Endothelial cell of umbilical vein (primary cell): ENCODE results near the gene KLHL4. TPM values are rescaled to one million over a fixed set of nuclear protein-coding genes. Genes with fewer than 3 reads are reported as not detected.
"Not testable (repeated sequence)": the region's sequence is repeated elsewhere in the genome, so short reads cannot be mapped to it uniquely, and the experiment has no call there.

ENCODE experiments used
- BruUV-seq: library from RNA; stranded (reverse); fragments of 400-500 nt; replicated peaks from 2 replicates; lab custom pipeline; 2021; lab: Mats Ljungman, UMichigan
- CTCF ChIA-PET: fragments of 300-600, 350-600 bp; sonication (Branson Sonifier 250); formaldehyde crosslinking; loops from one replicate; lab custom pipeline; 2021; ENCODE audit warnings: antibody characterized with exemption, inconsistent platforms; lab: Charles Lee
- POLR2A ChIA-PET: fragments of 300-600, 350-600 bp; sonication (Branson Sonifier 250); formaldehyde crosslinking; loops from one replicate; lab custom pipeline; 2021; ENCODE audit warnings: antibody characterized with exemption, inconsistent platforms; lab: Charles Lee
- DNase-seq: peaks from one replicate; pipeline ENCODE4 v3.0.0-alpha.2; 2011; ENCODE audit warnings: low read depth, low spot score
- FAIRE-seq: peaks from 2 replicates; lab custom pipeline; 2011; peaks lifted over from hg19 to GRCh38; lab: Jason Lieb, UNC
- H2AFZ ChIP-seq: 2 replicates; pipeline ENCODE4 v1.6.0; 2012; ENCODE audit warnings: low read depth, low read length, control low read depth, inconsistent platforms
- H3K27ac ChIP-seq: 2 replicates; pipeline ENCODE4 v1.5.1; 2011; ENCODE audit warnings: low read depth, mild to moderate bottlenecking, control low read depth, low read length, moderate library complexity; ENCODE audit not compliant: insufficient read depth
- H3K27me3 ChIP-seq, 2 experiments: 2 replicates each; pipeline versions ENCODE4 v1.6.0 to v1.6.1; 2011; ENCODE audit warnings: low read length in 2 of 2, mixed read lengths in 1 of 2; ENCODE audit not compliant: control insufficient read depth in 2 of 2, insufficient read depth in 2 of 2
- H3K36me3 ChIP-seq, 2 experiments: 2 replicates in 1 of 2; 3 replicates in 1 of 2; pipeline ENCODE4 v1.5.1; 2011; ENCODE audit warnings: low read length in 2 of 2, mild to moderate bottlenecking in 1 of 2, moderate library complexity in 1 of 2; ENCODE audit not compliant: control insufficient read depth in 2 of 2, insufficient read depth in 2 of 2; ENCODE audit errors: extremely low read depth in 1 of 2
- H3K4me1 ChIP-seq: 3 replicates; pipeline ENCODE4 v1.5.1; 2011; ENCODE audit warnings: mild to moderate bottlenecking, low read length; ENCODE audit not compliant: control insufficient read depth, insufficient read depth; ENCODE audit errors: extremely low read depth
- H3K4me2 ChIP-seq: 2 replicates; pipeline ENCODE4 v1.6.1; 2011; ENCODE audit warnings: low read length, control low read depth, mixed read lengths; ENCODE audit not compliant: insufficient read depth
- H3K4me3 ChIP-seq, 3 experiments: fragments of 200-600 bp in 1 of 3; sonication (generic), shearing (Covaris generic) in 1 of 3; replicated peaks in 1 of 3; 2 replicates each; pipeline ENCODE4 v1.5.1; 2011 to 2016; ENCODE audit warnings: control low read depth in 3 of 3, low read length in 3 of 3, mild to moderate bottlenecking in 2 of 3, inconsistent platforms in 1 of 3, low read depth in 1 of 3, moderate library complexity in 1 of 3; ENCODE audit not compliant: insufficient read depth in 1 of 3
- H3K79me2 ChIP-seq: 2 replicates; pipeline ENCODE4 v1.6.0; 2012; ENCODE audit warnings: low read length, inconsistent platforms; ENCODE audit not compliant: control insufficient read depth, insufficient read depth
- H3K9ac ChIP-seq: replicated peaks from 2 replicates; pipeline ENCODE3; 2011; ENCODE audit warnings: low read length, control low read depth; ENCODE audit not compliant: insufficient read depth; ENCODE audit errors: extremely low read depth
- H3K9me1 ChIP-seq: replicated peaks from 3 replicates; pipeline ENCODE4 v1.6.0; 2011; ENCODE audit warnings: mild to moderate bottlenecking, low read length; ENCODE audit not compliant: control insufficient read depth, insufficient read depth; ENCODE audit errors: extremely low read depth
- H3K9me3 ChIP-seq: replicated peaks from 2 replicates; pipeline ENCODE4 v1.5.1; 2012; ENCODE audit warnings: low read length, inconsistent platforms; ENCODE audit not compliant: control insufficient read depth, insufficient read depth
- H4K20me1 ChIP-seq: replicated peaks from 2 replicates; pipeline ENCODE3; 2011; ENCODE audit warnings: mild to moderate bottlenecking, low read length; ENCODE audit not compliant: control insufficient read depth, insufficient read depth; ENCODE audit errors: extremely low read depth
- EZH2 ChIP-seq: IDR thresholded peaks from 2 replicates; pipeline ENCODE4 v1.6.1; 2012; ENCODE audit warnings: borderline replicate concordance, low read depth, mild to moderate bottlenecking, moderate library complexity, low read length, inconsistent platforms; ENCODE audit not compliant: severe bottlenecking
- FOS ChIP-seq: IDR thresholded peaks from 2 replicates; pipeline ENCODE4 v1.6.1; 2011; ENCODE audit warnings: mild to moderate bottlenecking, low read length, moderate library complexity, borderline replicate concordance; ENCODE audit not compliant: insufficient read depth
- GATA2 ChIP-seq: IDR thresholded peaks from 2 replicates; pipeline ENCODE4 v1.7.0; 2011; ENCODE audit warnings: low read depth, mild to moderate bottlenecking, moderate library complexity, mixed read lengths, low read length; ENCODE audit not compliant: insufficient read length, insufficient read depth
- JUN ChIP-seq: IDR thresholded peaks from 2 replicates; pipeline ENCODE4 v1.6.1; 2011; ENCODE audit warnings: borderline replicate concordance, low read depth; ENCODE audit not compliant: insufficient read length, insufficient read depth
- MYC ChIP-seq: IDR thresholded peaks from one replicate; pipeline ENCODE4 v1.6.1; 2011; ENCODE audit warnings: mild to moderate bottlenecking, low read depth, low read length
- POLR2A ChIP-seq: IDR thresholded peaks from 2 replicates; pipeline ENCODE4 v1.6.1; 2012; ENCODE audit warnings: low read depth, mild to moderate bottlenecking, control low read depth, low read length
- POLR2AphosphoS5 ChIP-seq: IDR thresholded peaks from 2 replicates; pipeline ENCODE4 v1.6.1; 2012; ENCODE audit warnings: low read depth, mild to moderate bottlenecking, control low read depth, low read length, moderate library complexity; ENCODE audit not compliant: insufficient read depth
- dilution Hi-C: fragments of 300-500 bp; cut with MboI; formaldehyde crosslinking; loops from one replicate; pipeline ENCODE4 v1.15.0; 2019; ENCODE audit warnings: low sequenced_read_pairs; ENCODE audit not compliant: extremely low pct_ligation_motif_present
- intact Hi-C: fragments of 100-400 bp; cut with micrococcal nuclease; formaldehyde crosslinking; loops from one replicate; pipeline ENCODE4 v1.10.0; 2022
- polyA plus RNA-seq, 4 experiments: library from polyadenylated mRNA; depleted of rRNA in 3 of 4; stranded (reverse) in 3 of 4; unstranded in 1 of 4; fragments of >200 nt; gene quantifications; 2 replicates each; pipeline versions ENCODE4 v1.2.1 to v1.2.3, GENCODE V29; 2011 to 2012; ENCODE audit warnings: missing spikeins in 1 of 4
- total RNA-seq: library from RNA; stranded (reverse); gene quantifications from 2 replicates; pipeline ENCODE4 v1.2.3, GENCODE V29; 2021
- TF ChIP-seq, protein P1 (sequence below), 2 donors: IDR thresholded peaks; 1 replicate in 1 of 2; 2 replicates in 1 of 2; pipeline ENCODE4 v1.5.1; 2011; ENCODE audit warnings: low read length in 2 of 2, mild to moderate bottlenecking in 2 of 2, moderate library complexity in 2 of 2, control low read depth in 1 of 2, inconsistent platforms in 1 of 2, low read depth in 1 of 2; ENCODE audit not compliant: insufficient read depth in 1 of 2; ENCODE audit errors: extremely low read depth in 1 of 2
- TF ChIP-seq, protein P2 (sequence below): IDR thresholded peaks from 2 replicates; pipeline ENCODE4 v1.6.1; 2011; ENCODE audit not compliant: insufficient read depth, insufficient read length

KLHL4 gene
- total and polyA plus RNA-seq, 2 donors (not counting 3 experiments of a cell fraction or from before 2014, with no cell fraction given): 9.8 to 19.3 TPM

DNA sequence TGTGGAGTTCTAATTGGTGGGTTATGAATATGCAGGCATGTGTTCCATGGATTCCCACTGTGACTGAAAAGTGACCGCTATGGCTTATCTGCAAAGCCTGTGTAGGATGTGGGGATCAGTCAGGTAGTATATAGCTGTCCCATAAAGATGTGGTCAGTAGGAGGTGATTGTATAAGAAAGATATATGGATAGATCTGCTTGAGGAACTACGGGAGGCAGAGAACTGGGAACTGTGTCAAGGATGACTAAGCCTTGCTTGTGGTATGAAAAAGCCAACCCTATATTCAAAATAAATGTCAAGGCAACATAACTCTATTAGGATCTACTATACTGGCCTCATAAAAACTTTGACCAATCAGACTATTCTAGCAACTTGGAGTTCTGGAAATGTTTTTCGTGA lies 185.2 kb downstream of the KLHL4 start:
- ChIA-PET CTCF (no interaction called here), POLR2A (no interaction called here)
- TF ChIP-seq FOS (no peak), POLR2A (no peak), EZH2 (no peak), MYC (no peak), POLR2AphosphoS5 (no peak), JUN (no peak), GATA2 (no peak)
- TF ChIP-seq, protein P1, sequence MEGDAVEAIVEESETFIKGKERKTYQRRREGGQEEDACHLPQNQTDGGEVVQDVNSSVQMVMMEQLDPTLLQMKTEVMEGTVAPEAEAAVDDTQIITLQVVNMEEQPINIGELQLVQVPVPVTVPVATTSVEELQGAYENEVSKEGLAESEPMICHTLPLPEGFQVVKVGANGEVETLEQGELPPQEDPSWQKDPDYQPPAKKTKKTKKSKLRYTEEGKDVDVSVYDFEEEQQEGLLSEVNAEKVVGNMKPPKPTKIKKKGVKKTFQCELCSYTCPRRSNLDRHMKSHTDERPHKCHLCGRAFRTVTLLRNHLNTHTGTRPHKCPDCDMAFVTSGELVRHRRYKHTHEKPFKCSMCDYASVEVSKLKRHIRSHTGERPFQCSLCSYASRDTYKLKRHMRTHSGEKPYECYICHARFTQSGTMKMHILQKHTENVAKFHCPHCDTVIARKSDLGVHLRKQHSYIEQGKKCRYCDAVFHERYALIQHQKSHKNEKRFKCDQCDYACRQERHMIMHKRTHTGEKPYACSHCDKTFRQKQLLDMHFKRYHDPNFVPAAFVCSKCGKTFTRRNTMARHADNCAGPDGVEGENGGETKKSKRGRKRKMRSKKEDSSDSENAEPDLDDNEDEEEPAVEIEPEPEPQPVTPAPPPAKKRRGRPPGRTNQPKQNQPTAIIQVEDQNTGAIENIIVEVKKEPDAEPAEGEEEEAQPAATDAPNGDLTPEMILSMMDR (IDR thresholded peaks at IDR 0.05; ENCODE audit: extremely low read depth in 1 of 2, insufficient read depth in 1 of 2, low read depth in 1 of 2, low read length in 2 of 2): no peak
- TF ChIP-seq, protein P2, sequence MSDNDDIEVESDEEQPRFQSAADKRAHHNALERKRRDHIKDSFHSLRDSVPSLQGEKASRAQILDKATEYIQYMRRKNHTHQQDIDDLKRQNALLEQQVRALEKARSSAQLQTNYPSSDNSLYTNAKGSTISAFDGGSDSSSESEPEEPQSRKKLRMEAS: no peak
- no peak overlapping the region for H3K9ac ChIP-seq
- H3K4me1 ChIP-seq: no peaks in the 10 kb centered on the region
- no peaks in the 10 kb centered on the region for H3K27me3 ChIP-seq
- no peaks in the 10 kb centered on the region for H3K36me3 ChIP-seq
- H4K20me1 ChIP-seq: no peaks in the 10 kb centered on the region
- H3K79me2 ChIP-seq: no peaks in the 10 kb centered on the region
- H3K4me3 ChIP-seq: no peak overlapping the region
- no peaks in the 10 kb centered on the region for H3K9me3 ChIP-seq
- no TSS peak for BruUV-seq
- no peak overlapping the region for H3K27ac ChIP-seq
- no peaks in the 10 kb centered on the region for H3K9me1 ChIP-seq
- dilution Hi-C loops: no loop called here
- intact Hi-C loops: no loop called here
- DNase-seq (no peak), FAIRE-seq (no peak)
- H2AFZ ChIP-seq: no peak overlapping the region
- H3K4me2 ChIP-seq: no peak overlapping the region

DNA sequence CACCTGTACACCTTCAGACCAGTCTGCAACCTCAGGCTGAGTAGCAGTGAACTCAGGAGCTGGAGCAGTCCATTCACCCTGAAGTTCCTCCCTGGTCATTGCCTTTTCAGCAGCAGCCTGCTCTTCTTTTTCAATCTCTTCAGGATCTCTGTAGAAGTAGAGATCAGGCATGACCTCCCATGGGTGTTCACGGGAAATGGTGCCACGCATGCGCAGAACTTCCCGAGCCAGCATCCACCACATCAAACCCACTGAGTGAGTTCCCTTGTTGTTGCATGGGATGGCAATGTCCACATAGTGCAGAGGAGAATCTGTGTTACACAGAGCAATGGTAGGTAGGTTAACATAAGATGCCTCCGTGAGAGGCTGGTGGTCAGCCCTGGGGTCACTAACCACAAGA lies 185.9 kb downstream of the KLHL4 start:
- H4K20me1 ChIP-seq, H3K4me1 ChIP-seq, CTCF ChIA-PET, DNase-seq, intact Hi-C loops, H2AFZ ChIP-seq, H3K4me2 ChIP-seq, H3K27me3 ChIP-seq, dilution Hi-C loops, H3K9ac ChIP-seq, H3K9me1 ChIP-seq, POLR2A ChIA-PET, H3K27ac ChIP-seq, FAIRE-seq, H3K4me3 ChIP-seq, H3K36me3 ChIP-seq, H3K9me3 ChIP-seq, BruUV-seq, H3K79me2 ChIP-seq: not testable (repeated sequence)
